ENCODE data around the gene MRPL4. TPM values are rescaled to one million over a fixed set of nuclear protein-coding genes. Genes with fewer than 3 reads are reported as not detected.

The MRPL4 gene
- polyA plus RNA-seq, 1 donor (not counting 4 experiments of a cell fraction or from before 2014, with no cell fraction given), result 29.4 TPM

DNA sequence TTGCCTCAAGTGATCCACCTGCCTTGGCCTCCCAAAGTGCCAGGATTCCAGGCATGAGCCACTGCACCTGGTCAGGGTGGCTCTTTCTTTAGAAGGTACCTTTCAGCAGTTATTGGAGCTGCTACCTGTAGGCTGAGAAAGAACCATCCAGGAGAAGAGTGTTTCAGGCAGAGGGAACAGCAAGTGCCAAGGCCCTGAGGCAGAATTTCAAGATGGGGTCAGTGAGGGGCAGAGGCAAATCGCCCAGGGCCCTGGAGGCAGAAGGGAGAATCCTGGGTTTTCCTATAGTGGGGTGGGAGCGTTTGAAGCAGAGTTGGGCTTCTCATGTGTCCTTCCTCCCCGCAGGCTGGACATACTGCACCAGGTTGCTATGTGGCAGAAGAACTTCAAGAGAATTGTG is 2.2 kb downstream of the MRPL4 start:
- Histone ChIP-seq H3K9me3 (ENCODE audit: control insufficient read depth, low read depth, low read length) (no peaks in the 10 kb centered on the region), H3K9ac (ENCODE audit: control insufficient read depth, extremely low read depth, insufficient read depth, low read length) (no peak overlapping the region), H2AFZ (ENCODE audit: control insufficient read depth, low read length) (no peak overlapping the region), H3K27me3 (ENCODE audit: control insufficient read depth, extremely low read depth, insufficient read depth, low read length) (no peaks in the 10 kb centered on the region), H3K4me1 (ENCODE audit: control insufficient read depth, extremely low read depth, insufficient read depth, low read length) (peaks cover 11% of the 10 kb centered on the region), H3K36me3 (ENCODE audit: control insufficient read depth in 2 of 2, extremely low read depth in 1 of 2, insufficient read depth in 2 of 2, low read length in 2 of 2) (peaks cover 26 to 27% of the 10 kb centered on the region in 2 experiments), H3K9me1 (ENCODE audit: control insufficient read depth, extremely low read depth, insufficient read depth, low read length) (no peaks in the 10 kb centered on the region), H3K4me3 (ENCODE audit: control insufficient read depth in 2 of 3, extremely low read depth in 1 of 3, insufficient read depth in 2 of 3, low read depth in 1 of 3, low read length in 3 of 3) (no peak overlapping the region), H3K27ac (ENCODE audit: control insufficient read depth, insufficient read depth, low read length) (no peak overlapping the region), H3K4me2 (ENCODE audit: control insufficient read depth, extremely low read depth, insufficient read depth, low read depth, low read length) (no peak overlapping the region), H3K79me2 (ENCODE audit: control insufficient read depth, insufficient read depth, low read length) (peaks cover 16% of the 10 kb centered on the region), H4K20me1 (ENCODE audit: control insufficient read depth, extremely low read depth, insufficient read depth, low read length) (no peaks in the 10 kb centered on the region)
- FAIRE-seq, result no peak
- dilution Hi-C loops (cut with MboI; ENCODE audit: extremely low pct_ligation_motif_present, low sequenced_read_pairs), result no loop called here
- TF ChIP-seq, protein P1, sequence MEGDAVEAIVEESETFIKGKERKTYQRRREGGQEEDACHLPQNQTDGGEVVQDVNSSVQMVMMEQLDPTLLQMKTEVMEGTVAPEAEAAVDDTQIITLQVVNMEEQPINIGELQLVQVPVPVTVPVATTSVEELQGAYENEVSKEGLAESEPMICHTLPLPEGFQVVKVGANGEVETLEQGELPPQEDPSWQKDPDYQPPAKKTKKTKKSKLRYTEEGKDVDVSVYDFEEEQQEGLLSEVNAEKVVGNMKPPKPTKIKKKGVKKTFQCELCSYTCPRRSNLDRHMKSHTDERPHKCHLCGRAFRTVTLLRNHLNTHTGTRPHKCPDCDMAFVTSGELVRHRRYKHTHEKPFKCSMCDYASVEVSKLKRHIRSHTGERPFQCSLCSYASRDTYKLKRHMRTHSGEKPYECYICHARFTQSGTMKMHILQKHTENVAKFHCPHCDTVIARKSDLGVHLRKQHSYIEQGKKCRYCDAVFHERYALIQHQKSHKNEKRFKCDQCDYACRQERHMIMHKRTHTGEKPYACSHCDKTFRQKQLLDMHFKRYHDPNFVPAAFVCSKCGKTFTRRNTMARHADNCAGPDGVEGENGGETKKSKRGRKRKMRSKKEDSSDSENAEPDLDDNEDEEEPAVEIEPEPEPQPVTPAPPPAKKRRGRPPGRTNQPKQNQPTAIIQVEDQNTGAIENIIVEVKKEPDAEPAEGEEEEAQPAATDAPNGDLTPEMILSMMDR (optimal IDR thresholded peaks at IDR 0.05 in 1 of 3, IDR thresholded peaks at IDR 0.05 in 1 of 3, conservative IDR thresholded peaks at IDR 0.05 in 1 of 3; ENCODE audit: extremely low read depth in 1 of 3, insufficient read depth in 2 of 3, low read length in 3 of 3), result no peak
- no peak for TF ChIP-seq EZH2 (IDR thresholded peaks at IDR 0.05; ENCODE audit: low read length)
- no peak for DNase-seq (ENCODE audit: low read depth, low spot score)

DNA sequence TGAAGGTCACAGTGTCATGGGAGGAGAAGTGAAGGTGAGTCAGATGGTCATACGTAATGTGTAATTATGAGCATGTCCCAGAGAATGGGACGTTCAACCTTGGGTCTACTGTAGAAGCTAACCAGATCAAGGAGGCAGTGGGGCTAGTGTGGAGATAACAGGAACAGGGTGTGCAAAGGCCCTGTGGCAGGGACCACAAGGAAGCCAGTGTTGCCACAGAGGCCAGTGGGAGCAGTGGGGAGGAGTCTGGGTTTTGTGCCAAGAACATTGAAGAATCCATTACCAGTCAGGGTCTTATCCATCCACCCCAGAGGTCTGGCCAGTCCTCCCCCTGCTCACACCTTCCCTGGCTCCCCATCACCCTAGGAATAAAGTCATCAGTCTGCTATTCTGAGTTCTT is 3.3 kb downstream of the MRPL4 start:
- Histone ChIP-seq H3K79me2 (ENCODE audit: control insufficient read depth, insufficient read depth, low read length) (peaks cover 16% of the 10 kb centered on the region), H3K9me1 (ENCODE audit: control insufficient read depth, extremely low read depth, insufficient read depth, low read length) (no peaks in the 10 kb centered on the region), H3K36me3 (ENCODE audit: control insufficient read depth in 2 of 2, extremely low read depth in 1 of 2, insufficient read depth in 2 of 2, low read length in 2 of 2) (peaks cover 26 to 29% of the 10 kb centered on the region in 2 experiments), H3K4me2 (ENCODE audit: control insufficient read depth, extremely low read depth, insufficient read depth, low read depth, low read length) (no peak overlapping the region), H2AFZ (ENCODE audit: control insufficient read depth, low read length) (no peak overlapping the region), H3K9ac (ENCODE audit: control insufficient read depth, extremely low read depth, insufficient read depth, low read length) (no peak overlapping the region), H4K20me1 (ENCODE audit: control insufficient read depth, extremely low read depth, insufficient read depth, low read length) (no peaks in the 10 kb centered on the region), H3K27ac (ENCODE audit: control insufficient read depth, insufficient read depth, low read length) (no peak overlapping the region), H3K27me3 (ENCODE audit: control insufficient read depth, extremely low read depth, insufficient read depth, low read length) (no peaks in the 10 kb centered on the region), H3K4me3 (ENCODE audit: control insufficient read depth in 2 of 3, extremely low read depth in 1 of 3, insufficient read depth in 2 of 3, low read depth in 1 of 3, low read length in 3 of 3) (no peak overlapping the region), H3K9me3 (ENCODE audit: control insufficient read depth, low read depth, low read length) (no peaks in the 10 kb centered on the region), H3K4me1 (ENCODE audit: control insufficient read depth, extremely low read depth, insufficient read depth, low read length) (peaks cover 22% of the 10 kb centered on the region)
- dilution Hi-C loops (cut with MboI; ENCODE audit: extremely low pct_ligation_motif_present, low sequenced_read_pairs), result no loop called here
- no peak for TF ChIP-seq EZH2 (IDR thresholded peaks at IDR 0.05; ENCODE audit: low read length)
- TF ChIP-seq, protein P1 (optimal IDR thresholded peaks at IDR 0.05 in 1 of 3, IDR thresholded peaks at IDR 0.05 in 1 of 3, conservative IDR thresholded peaks at IDR 0.05 in 1 of 3; ENCODE audit: extremely low read depth in 1 of 3, insufficient read depth in 2 of 3, low read length in 3 of 3), result no peak
- FAIRE-seq (no peak), DNase-seq (ENCODE audit: low read depth, low spot score) (no peak)
